IPS DF 6.9 (cell line): ENCODE measurements around the gene LPAR2.
"Not testable (repeated sequence)": the region's sequence is repeated elsewhere in the genome, so short reads cannot be mapped to it uniquely, and the experiment has no call there.

Experiments
- DNase-seq: peaks from one replicate; pipeline ENCODE4 v3.0.0-alpha.2; 2013; ENCODE audit warnings: low read depth, low spot score
- H3K27ac ChIP-seq: one replicate; pipeline ENCODE4 v1.5.1; 2013; ENCODE audit warnings: low read length, control low read depth
- H3K27me3 ChIP-seq: 2 replicates; pipeline ENCODE4 v1.6.1; 2013; ENCODE audit warnings: mild to moderate bottlenecking, low read length; ENCODE audit not compliant: control insufficient read depth, insufficient read depth
- H3K36me3 ChIP-seq: 2 replicates; pipeline ENCODE4 v1.6.1; 2013; ENCODE audit warnings: low read length; ENCODE audit not compliant: control insufficient read depth, insufficient read depth
- H3K4me1 ChIP-seq: 2 replicates; pipeline ENCODE4 v1.6.1; 2013; ENCODE audit warnings: low read length; ENCODE audit not compliant: control insufficient read depth, insufficient read depth
- H3K4me3 ChIP-seq: 2 replicates; pipeline ENCODE4 v1.5.1; 2013; ENCODE audit warnings: mild to moderate bottlenecking, low read length
- H3K9me3 ChIP-seq: 2 replicates; pipeline ENCODE4 v1.6.1; 2013; ENCODE audit warnings: low read length, inconsistent platforms; ENCODE audit not compliant: control insufficient read depth, insufficient read depth
- WGBS: extraction: QIAGEN DNeasy Blood & Tissue Kit; methylation state at CpG from one replicate; pipeline ENCODE4 v1.1.7; 2013; ENCODE audit warnings: mixed read lengths, missing lambda C conversion rate; ENCODE audit not compliant: insufficient read length, insufficient coverage; 5-methylcytosine and 5-hydroxymethylcytosine counted together

The LPAR2 gene

GRCh38 chr19:19618219-19619051 lies 9.6 kb downstream of the LPAR2 start, which contains the start of gene PBX4:
TSS of gene PBX4 (minus strand) at chr19:19618687. CDS start at chr19:19618629, 58 bp downstream.
- Histone ChIP-seq H3K27me3 (no peaks in the 10 kb centered on the region), H3K9me3 (no peaks in the 10 kb centered on the region), H3K4me3 (peak within 1 kb of the TSS; percentile 37; the same call in 1 of the 2 replicates), H3K27ac (no peak within 1 kb of the TSS), H3K4me1 (no peaks in the 10 kb centered on the region), H3K36me3 (no peaks in the 10 kb centered on the region)
- no CpG with 5 or more reads among the region's 80 CpGs for WGBS
- peak; percentile 94 for DNase-seq

- H3K4me1 ChIP-seq, result no peaks in the 10 kb centered on the region
- no CpG with 5 or more reads among the region's 3 CpGs for WGBS
- no peaks in the 10 kb centered on the region for H3K36me3 ChIP-seq
- H3K27me3 ChIP-seq, result no peaks in the 10 kb centered on the region
- H3K4me3 ChIP-seq, result no peak overlapping the region
- no peaks in the 10 kb centered on the region for H3K9me3 ChIP-seq
- no peak overlapping the region for H3K27ac ChIP-seq
- DNase-seq, result no peak
Measured at GRCh38 chr19:19615086-19615485, 12.9 kb downstream of the LPAR2 start.

- no peak for DNase-seq
- Histone ChIP-seq H3K27ac (no peak overlapping the region), H3K4me1 (no peaks in the 10 kb centered on the region), H3K9me3 (no peaks in the 10 kb centered on the region), H3K4me3 (no peak overlapping the region), H3K36me3 (no peaks in the 10 kb centered on the region), H3K27me3 (no peaks in the 10 kb centered on the region)
- WGBS, result no CpG with 5 or more reads among the region's 4 CpGs
Measured at GRCh38 chr19:19613506-19613905, 14.5 kb downstream of the LPAR2 start.

GRCh38 chr19:19610376-19611202 lies 17.4 kb downstream of the LPAR2 start:
- no peak overlapping the region for H3K4me3 ChIP-seq
- no peak for DNase-seq
- H3K27me3 ChIP-seq, result no peaks in the 10 kb centered on the region
- WGBS, result no CpG with 5 or more reads among the region's 10 CpGs
- H3K27ac ChIP-seq, result no peak overlapping the region
- H3K9me3 ChIP-seq, result no peaks in the 10 kb centered on the region
- H3K4me1 ChIP-seq, result no peaks in the 10 kb centered on the region
- no peaks in the 10 kb centered on the region for H3K36me3 ChIP-seq

- DNase-seq, H3K4me1 ChIP-seq, H3K27me3 ChIP-seq, H3K27ac ChIP-seq, H3K36me3 ChIP-seq, H3K4me3 ChIP-seq, H3K9me3 ChIP-seq: not testable (repeated sequence)
- no CpG with 5 or more reads among the region's 8 CpGs for WGBS
Measured at GRCh38 chr19:19606686-19607085, 21.3 kb downstream of the LPAR2 start.

GRCh38 chr19:19606021-19606420 lies 22.0 kb downstream of the LPAR2 start:
- WGBS, result no CpG with 5 or more reads among the region's 1 CpG
- H3K27me3 ChIP-seq, result no peaks in the 10 kb centered on the region
- no peak for DNase-seq

GRCh38 chr19:19602713-19603324 lies 25.2 kb downstream of the LPAR2 start:
- Histone ChIP-seq H3K4me1 (0 out of 2 replicates have a peak, but pooled peaks cover 1% of the 10 kb centered on the region), H3K27me3 (no peaks in the 10 kb centered on the region; the same call in 1 of the 2 replicates), H3K36me3 (no peaks in the 10 kb centered on the region), H3K9me3 (no peaks in the 10 kb centered on the region), H3K4me3 (no peak overlapping the region), H3K27ac (no peak overlapping the region)
- DNase-seq, result no peak
- WGBS, result no CpG with 5 or more reads among the region's 3 CpGs

More at GRCh38 chr19:19606021-19606420, 22.0 kb downstream of the LPAR2 start:
- Histone ChIP-seq H3K27ac (no peak overlapping the region), H3K4me1 (0 out of 2 replicates have a peak, but pooled peaks cover 1% of the 10 kb centered on the region), H3K4me3 (no peak overlapping the region), H3K36me3 (no peaks in the 10 kb centered on the region), H3K9me3 (no peaks in the 10 kb centered on the region)

- no peak overlapping the region for H3K27ac ChIP-seq
- H3K4me1 ChIP-seq, result 0 out of 2 replicates have a peak, but pooled peaks cover 1% of the 10 kb centered on the region
- DNase-seq, result no peak
- no peaks in the 10 kb centered on the region for H3K36me3 ChIP-seq
- no peaks in the 10 kb centered on the region for H3K9me3 ChIP-seq
- no peaks in the 10 kb centered on the region; the same call in 1 of the 2 replicates for H3K27me3 ChIP-seq
- H3K4me3 ChIP-seq, result no peak overlapping the region
- no CpG with 5 or more reads among the region's 9 CpGs for WGBS
Measured at GRCh38 chr19:19602136-19602712, 25.8 kb downstream of the LPAR2 start.

GRCh38 chr19:19600793-19601330 lies 27.2 kb downstream of the LPAR2 start:
- 0 out of 2 replicates have a peak, but pooled peaks cover 1% of the 10 kb centered on the region for H3K4me1 ChIP-seq
- no peaks in the 10 kb centered on the region for H3K36me3 ChIP-seq
- H3K27ac ChIP-seq, result no peak overlapping the region
- no peaks in the 10 kb centered on the region for H3K9me3 ChIP-seq
- H3K4me3 ChIP-seq, result no peak overlapping the region
- no CpG with 5 or more reads among the region's 1 CpG for WGBS
- H3K27me3 ChIP-seq, result no peaks in the 10 kb centered on the region; the same call in 1 of the 2 replicates
- DNase-seq, result no peak
